Loucy (cell line): ENCODE data around the gene UGP2.
A peak's percentile ranks its signal among the peaks of the same experiment; 100 is the strongest.
"Not testable (repeated sequence)": the region's sequence is repeated elsewhere in the genome, so short reads cannot be mapped to it uniquely, and the experiment has no call there.

ENCODE experiments used
- H2AFZ ChIP-seq: fragments of 200-600 bp; sonication (generic); 2 replicates; pipeline ENCODE4 v1.6.0; 2016; ENCODE audit warnings: antibody characterized with exemption, mild to moderate bottlenecking, low read length, moderate library complexity
- H3F3A ChIP-seq: fragments of 200-600 bp; 2 replicates; pipeline ENCODE4 v1.6.0; 2016; ENCODE audit warnings: antibody characterized with exemption, low read depth, mild to moderate bottlenecking
- H3K27me3 ChIP-seq: fragments of 200-600 bp; sonication (generic); 2 replicates; pipeline ENCODE4 v1.6.1; 2014; ENCODE audit warnings: low read length, mild to moderate bottlenecking; ENCODE audit not compliant: insufficient read depth, poor library complexity, severe bottlenecking
- H3K36me3 ChIP-seq: fragments of 200-600 bp; sonication (generic); 2 replicates; pipeline ENCODE4 v1.6.1; 2016; ENCODE audit warnings: low read length; ENCODE audit not compliant: insufficient read depth
- H3K4me1 ChIP-seq: fragments of 200-600 bp; sonication (generic); 2 replicates; pipeline ENCODE4 v1.5.1; 2014; ENCODE audit warnings: low read length, mild to moderate bottlenecking; ENCODE audit not compliant: insufficient read depth, poor library complexity, severe bottlenecking
- H3K4me2 ChIP-seq: fragments of 200-600 bp; sonication (generic); 2 replicates; pipeline ENCODE4 v1.6.0; 2014; ENCODE audit warnings: antibody characterized with exemption, low read length, low read depth, mild to moderate bottlenecking; ENCODE audit not compliant: poor library complexity, severe bottlenecking
- H3K4me3 ChIP-seq: fragments of 200-600 bp; sonication (generic); 2 replicates; pipeline ENCODE4 v1.5.1; 2014; ENCODE audit warnings: low read length, mild to moderate bottlenecking, mixed read lengths; ENCODE audit not compliant: poor library complexity, severe bottlenecking
- H3K79me2 ChIP-seq: fragments of 200-600 bp; sonication (generic); 2 replicates; pipeline ENCODE4 v1.6.1; 2014; ENCODE audit warnings: low read length; ENCODE audit not compliant: insufficient read depth
- H3K9ac ChIP-seq: fragments of 200-600 bp; sonication (generic); 2 replicates; pipeline ENCODE4 v1.6.0; 2014; ENCODE audit warnings: mild to moderate bottlenecking, low read depth, low read length, moderate library complexity; ENCODE audit not compliant: poor library complexity, severe bottlenecking
- H3K9me2 ChIP-seq: fragments of 200-600 bp; sonication (generic); replicated peaks from 2 replicates; pipeline ENCODE4 v1.6.1; 2016; ENCODE audit warnings: low read depth, low read length, mixed read lengths
- H3K9me3 ChIP-seq: fragments of 200-600 bp; sonication (generic); 2 replicates; pipeline ENCODE4 v1.6.1; 2014; ENCODE audit warnings: mild to moderate bottlenecking, antibody characterized with exemption, low read length, low read depth; ENCODE audit not compliant: insufficient read depth
- H4K20me1 ChIP-seq: fragments of 200-600 bp; sonication (generic); 2 replicates; pipeline ENCODE4 v1.6.0; 2014; ENCODE audit warnings: antibody characterized with exemption, low read length, mild to moderate bottlenecking; ENCODE audit not compliant: insufficient read depth, poor library complexity, severe bottlenecking
- EZH2phosphoT487 ChIP-seq: fragments of 200-600 bp; IDR thresholded peaks from 2 replicates; pipeline ENCODE4 v1.6.1; 2018; ENCODE audit warnings: antibody characterized with exemption, mild to moderate bottlenecking, moderate library complexity, borderline replicate concordance
- TF ChIP-seq, protein P1 (sequence below): fragments of 200-600 bp; sonication (generic); conservative IDR thresholded peaks from 2 replicates; pipeline ENCODE4 v1.5.1; 2014; ENCODE audit warnings: mild to moderate bottlenecking, antibody characterized with exemption, low read length

The UGP2 gene

DNA sequence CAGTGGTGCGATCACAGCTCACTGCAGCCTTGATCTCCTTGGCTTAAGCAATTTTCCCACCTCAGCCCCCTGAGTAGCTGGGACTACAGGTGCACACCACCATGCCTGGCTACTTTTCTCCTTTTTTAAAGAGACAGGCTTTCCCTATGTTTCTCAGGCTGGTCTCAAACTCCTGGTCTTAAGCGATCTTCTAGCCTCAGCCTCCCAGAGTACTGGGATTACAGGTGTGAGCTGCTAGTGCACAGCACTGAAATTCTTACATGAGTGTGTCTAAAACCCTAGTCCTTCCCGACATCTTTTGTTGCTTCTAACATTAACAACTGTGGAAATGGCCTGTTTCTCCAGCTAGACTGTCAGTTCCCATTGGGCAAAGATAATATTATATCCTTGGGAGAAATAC, 2.9 kb downstream of the UGP2 start:
- no peaks in the 10 kb centered on the region for H3K36me3 ChIP-seq

DNA sequence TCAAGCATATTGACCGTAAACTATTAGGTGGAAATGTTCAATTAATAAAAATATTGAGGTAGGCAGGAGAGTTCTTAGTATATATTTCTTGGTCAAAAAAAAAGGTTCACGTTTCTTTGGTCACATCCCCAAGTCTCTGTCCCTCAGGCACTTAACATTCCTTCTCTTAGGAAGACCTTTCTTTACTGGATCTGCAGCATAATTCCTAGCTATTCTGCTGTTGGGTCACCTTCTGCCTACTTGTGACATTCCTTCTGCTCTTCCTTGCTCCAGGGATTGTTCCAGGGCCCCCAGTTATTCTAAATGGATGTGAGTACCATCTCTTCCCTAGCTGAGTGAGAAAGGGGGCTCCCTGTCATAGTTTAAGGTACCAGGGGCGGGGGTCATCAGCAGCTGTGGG, 4.2 kb downstream of the UGP2 start:
- H3K36me3 ChIP-seq = no peaks in the 10 kb centered on the region
- no peaks in the 10 kb centered on the region for H3K9me3 ChIP-seq
- H3K4me1 ChIP-seq = peaks cover 80% of the 10 kb centered on the region
- no peak overlapping the region for H2AFZ ChIP-seq
- H4K20me1 ChIP-seq = peaks cover 86% of the 10 kb centered on the region
- peaks cover 92% of the 10 kb centered on the region for H3K79me2 ChIP-seq
- peak overlapping the region; percentile 98 for H3K9ac ChIP-seq
- TF ChIP-seq, protein P1, sequence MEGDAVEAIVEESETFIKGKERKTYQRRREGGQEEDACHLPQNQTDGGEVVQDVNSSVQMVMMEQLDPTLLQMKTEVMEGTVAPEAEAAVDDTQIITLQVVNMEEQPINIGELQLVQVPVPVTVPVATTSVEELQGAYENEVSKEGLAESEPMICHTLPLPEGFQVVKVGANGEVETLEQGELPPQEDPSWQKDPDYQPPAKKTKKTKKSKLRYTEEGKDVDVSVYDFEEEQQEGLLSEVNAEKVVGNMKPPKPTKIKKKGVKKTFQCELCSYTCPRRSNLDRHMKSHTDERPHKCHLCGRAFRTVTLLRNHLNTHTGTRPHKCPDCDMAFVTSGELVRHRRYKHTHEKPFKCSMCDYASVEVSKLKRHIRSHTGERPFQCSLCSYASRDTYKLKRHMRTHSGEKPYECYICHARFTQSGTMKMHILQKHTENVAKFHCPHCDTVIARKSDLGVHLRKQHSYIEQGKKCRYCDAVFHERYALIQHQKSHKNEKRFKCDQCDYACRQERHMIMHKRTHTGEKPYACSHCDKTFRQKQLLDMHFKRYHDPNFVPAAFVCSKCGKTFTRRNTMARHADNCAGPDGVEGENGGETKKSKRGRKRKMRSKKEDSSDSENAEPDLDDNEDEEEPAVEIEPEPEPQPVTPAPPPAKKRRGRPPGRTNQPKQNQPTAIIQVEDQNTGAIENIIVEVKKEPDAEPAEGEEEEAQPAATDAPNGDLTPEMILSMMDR = no peak
- TF ChIP-seq EZH2phosphoT487 = no peak
- no peaks in the 10 kb centered on the region for H3K27me3 ChIP-seq
- no peaks in the 10 kb centered on the region for H3F3A ChIP-seq
- H3K4me2 ChIP-seq = peak overlapping the region; percentile 95
- no peaks in the 10 kb centered on the region for H3K9me2 ChIP-seq
- H3K4me3 ChIP-seq = peak overlapping the region; percentile 92

More for the DNA sequence above, 2.9 kb downstream of the UGP2 start:
- Histone ChIP-seq H3F3A (no peaks in the 10 kb centered on the region), H4K20me1 (peaks cover 74% of the 10 kb centered on the region), H3K79me2 (peaks cover 83% of the 10 kb centered on the region), H3K4me3 (peak overlapping the region; percentile 92), H3K27me3 (no peaks in the 10 kb centered on the region), H2AFZ (no peak overlapping the region), H3K9ac (peak overlapping the region; percentile 98), H3K9me3 (no peaks in the 10 kb centered on the region), H3K4me1 (peaks cover 76% of the 10 kb centered on the region), H3K4me2 (peak overlapping the region; percentile 95), H3K9me2 (no peaks in the 10 kb centered on the region)
- TF ChIP-seq EZH2phosphoT487 = no peak
- TF ChIP-seq, protein P1 = no peak

DNA sequence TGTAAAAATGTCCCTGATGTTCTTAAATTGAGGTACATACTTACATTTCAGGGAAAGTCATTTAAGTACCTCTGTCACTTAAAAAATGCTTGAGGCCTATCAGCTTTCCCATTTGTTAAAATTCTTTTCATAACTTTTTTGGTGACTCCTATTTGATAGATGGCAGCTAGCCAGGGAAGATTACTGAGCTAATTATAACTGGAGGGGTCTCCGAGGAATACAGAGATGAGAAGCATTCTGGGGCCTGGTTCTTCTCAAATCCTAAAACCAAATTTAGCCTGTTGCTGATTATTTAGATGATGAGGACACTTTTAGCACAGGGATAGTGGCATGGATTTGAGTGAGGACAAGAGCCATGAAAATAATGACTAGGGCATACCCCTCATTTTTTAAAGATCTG, 4.8 kb downstream of the UGP2 start:
- no peak overlapping the region for H2AFZ ChIP-seq
- H3K79me2 ChIP-seq = peaks cover 98% of the 10 kb centered on the region
- H3K9me2 ChIP-seq = no peaks in the 10 kb centered on the region
- no peaks in the 10 kb centered on the region for H3K9me3 ChIP-seq
- no peaks in the 10 kb centered on the region for H3F3A ChIP-seq
- no peaks in the 10 kb centered on the region for H3K36me3 ChIP-seq
- no peak overlapping the region for H3K9ac ChIP-seq
- H3K4me2 ChIP-seq = peak overlapping the region; percentile 95
- no peaks in the 10 kb centered on the region for H3K27me3 ChIP-seq
- TF ChIP-seq EZH2phosphoT487 = no peak
- TF ChIP-seq, protein P1 = no peak
- peak overlapping the region; percentile 92 for H3K4me3 ChIP-seq
- H3K4me1 ChIP-seq = peaks cover 86% of the 10 kb centered on the region
- H4K20me1 ChIP-seq = peaks cover 93% of the 10 kb centered on the region

DNA sequence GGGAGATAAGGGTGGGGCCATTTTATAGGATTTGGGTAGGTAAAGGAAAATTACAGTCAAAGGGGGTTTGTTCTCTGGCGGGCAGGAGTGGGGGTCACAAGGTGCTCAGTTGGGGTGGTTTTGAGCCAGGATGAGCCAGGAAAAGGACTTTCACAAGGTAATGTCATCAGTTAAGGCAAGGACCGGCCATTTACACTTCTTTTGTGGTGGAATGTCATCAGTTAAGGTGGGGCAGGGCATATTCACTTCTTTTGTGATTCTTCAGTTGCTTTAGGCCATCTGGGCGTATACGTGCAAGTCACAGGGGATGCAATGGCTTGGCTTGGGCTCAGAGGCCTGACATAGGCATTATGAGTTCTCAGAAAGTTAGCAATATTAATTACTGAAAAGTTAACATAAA, 5.9 kb downstream of the UGP2 start:
- Histone ChIP-seq H3K79me2 (peaks cover 100% of the 10 kb centered on the region), H4K20me1 (peaks cover 86% of the 10 kb centered on the region), H3K4me2 (peak overlapping the region; percentile 95), H3K4me3 (peak overlapping the region; percentile 92), H3K4me1 (peaks cover 89% of the 10 kb centered on the region)
- H2AFZ ChIP-seq, H3K36me3 ChIP-seq, H3K27me3 ChIP-seq, H3F3A ChIP-seq, H3K9me3 ChIP-seq, H3K9me2 ChIP-seq, H3K9ac ChIP-seq: not testable (repeated sequence)
